Measurements from ENCODE around the gene VIL1. TPM values are rescaled to one million over a fixed set of nuclear protein-coding genes. Genes with fewer than 3 reads are reported as not detected.

The VIL1 gene
- polyA plus RNA-seq, 1 donor from 2014 or later, result not detected

GRCh38 chr2:218405086-218405745 lies 13.7 kb upstream of the VIL1 start:
- Histone ChIP-seq H3K4me3 (ENCODE audit: low read length) (peak overlapping the region; percentile 72), H3K9ac (ENCODE audit: low read length) (peak overlapping the region; percentile 76), H3F3A (ENCODE audit: insufficient read depth, low read length, poor library complexity, severe bottlenecking) (no peaks in the 10 kb centered on the region), H3K9me3 (ENCODE audit: low read length) (no peaks in the 10 kb centered on the region), H3K27ac (ENCODE audit: low read length) (no peak overlapping the region), H3K27me3 (ENCODE audit: insufficient read depth, low read depth, low read length) (no peaks in the 10 kb centered on the region), H3K36me3 (ENCODE audit: insufficient read depth, low read length) (no peaks in the 10 kb centered on the region), H2AFZ (ENCODE audit: low read depth, low read length) (peak overlapping the region; percentile 51), H3K9me2 (ENCODE audit: insufficient read depth, low read length) (no peaks in the 10 kb centered on the region), H3K4me2 (ENCODE audit: low read length) (peak overlapping the region; percentile 51), H4K20me1 (ENCODE audit: insufficient read depth) (no peaks in the 10 kb centered on the region), H3K79me2 (replicated peaks; ENCODE audit: insufficient read depth, low read length) (no peaks in the 10 kb centered on the region)
- TF ChIP-seq POLR2AphosphoS5 (IDR thresholded peaks at IDR 0.05) (no peak), MXI1 (conservative IDR thresholded peaks at IDR 0.05; ENCODE audit: poor library complexity, severe bottlenecking) (no peak), SMC3 (conservative IDR thresholded peaks at IDR 0.05; ENCODE audit: poor library complexity) (no peak), RAD21 (conservative IDR thresholded peaks at IDR 0.05) (no peak), CTCF (IDR thresholded peaks at IDR 0.05; ENCODE audit: poor library complexity, severe bottlenecking) (no peak), EP300 (conservative IDR thresholded peaks at IDR 0.05; ENCODE audit: poor library complexity, severe bottlenecking) (no peak), TAF1 (IDR thresholded peaks at IDR 0.05; ENCODE audit: low read depth) (no peak), EZH2 (IDR thresholded peaks at IDR 0.05; ENCODE audit: borderline replicate concordance, insufficient read depth, low read length, poor library complexity, severe bottlenecking) (no peak), REST (IDR thresholded peaks at IDR 0.05; ENCODE audit: borderline replicate concordance) (no peak)

- Histone ChIP-seq H3F3A (ENCODE audit: insufficient read depth, low read length, poor library complexity, severe bottlenecking) (no peaks in the 10 kb centered on the region), H3K36me3 (ENCODE audit: insufficient read depth, low read length) (no peaks in the 10 kb centered on the region), H3K27ac (ENCODE audit: low read length) (peak overlapping the region; percentile 65), H2AFZ (ENCODE audit: low read depth, low read length) (peak overlapping the region; percentile 51), H3K4me2 (ENCODE audit: low read length) (peak overlapping the region; percentile 51), H4K20me1 (ENCODE audit: insufficient read depth) (no peaks in the 10 kb centered on the region), H3K9me3 (ENCODE audit: low read length) (no peaks in the 10 kb centered on the region), H3K79me2 (replicated peaks; ENCODE audit: insufficient read depth, low read length) (no peaks in the 10 kb centered on the region), H3K9me2 (ENCODE audit: insufficient read depth, low read length) (no peaks in the 10 kb centered on the region), H3K4me3 (ENCODE audit: low read length) (peak overlapping the region; percentile 72), H3K27me3 (ENCODE audit: insufficient read depth, low read depth, low read length) (no peaks in the 10 kb centered on the region), H3K9ac (ENCODE audit: low read length) (peak overlapping the region; percentile 76)
- TF ChIP-seq RAD21 (conservative IDR thresholded peaks at IDR 0.05) (no peak), EZH2 (IDR thresholded peaks at IDR 0.05; ENCODE audit: borderline replicate concordance, insufficient read depth, low read length, poor library complexity, severe bottlenecking) (no peak), MXI1 (conservative IDR thresholded peaks at IDR 0.05; ENCODE audit: poor library complexity, severe bottlenecking) (no peak), EP300 (conservative IDR thresholded peaks at IDR 0.05; ENCODE audit: poor library complexity, severe bottlenecking) (no peak), CTCF (IDR thresholded peaks at IDR 0.05; ENCODE audit: poor library complexity, severe bottlenecking) (no peak), TAF1 (IDR thresholded peaks at IDR 0.05; ENCODE audit: low read depth) (no peak), SMC3 (conservative IDR thresholded peaks at IDR 0.05; ENCODE audit: poor library complexity) (no peak), REST (IDR thresholded peaks at IDR 0.05; ENCODE audit: borderline replicate concordance) (no peak), POLR2AphosphoS5 (IDR thresholded peaks at IDR 0.05) (no peak)
These were observed 13.1 kb upstream of the VIL1 start for GRCh38 chr2:218405746-218406208.
